IMR-90 (cell line): ENCODE measurements around the gene MCMBP. TPM values are rescaled to one million over a fixed set of nuclear protein-coding genes. Genes with fewer than 3 reads are reported as not detected.

Experiments used
- ATAC-seq: fragments of 200-7000 bp; cut with Tn5 transposase; 2 replicates; pipeline ENCODE4 v1.9.1; 2020; ENCODE audit warnings: low read depth, mild to moderate bottlenecking, moderate library complexity
- BruUV-seq: library from RNA; stranded (reverse); fragments of 400-500 nt; replicated peaks from 2 replicates; lab custom pipeline; 2021; lab: Mats Ljungman, UMichigan
- CTCF ChIA-PET: fragments of 300-600 bp; formaldehyde crosslinking; extraction: SDS; loops from one replicate; lab custom pipeline; 2021; ENCODE audit warnings: antibody characterized with exemption; lab: Yijun Ruan, JAX
- POLR2A ChIA-PET: fragments of 300-600 bp; sonication (Branson Sonifier 250); formaldehyde crosslinking; loops from one replicate; lab custom pipeline; 2022; ENCODE audit warnings: antibody characterized with exemption; ENCODE audit not compliant: unreplicated experiment; lab: Charles Lee
- DNase-seq: peaks from one replicate; pipeline ENCODE4 v3.0.0; 2013
- H2AFZ ChIP-seq: replicated peaks from 2 replicates; pipeline ENCODE3; 2013; ENCODE audit warnings: low read length, mild to moderate bottlenecking; ENCODE audit not compliant: poor library complexity
- H2AK5ac ChIP-seq: 2 replicates; pipeline ENCODE4 v1.6.1; 2013; ENCODE audit warnings: low read depth, low read length, inconsistent platforms
- H2AK9ac ChIP-seq: replicated peaks from 2 replicates; pipeline ENCODE3; 2013; ENCODE audit warnings: mild to moderate bottlenecking, low read depth, low read length, moderate library complexity; ENCODE audit not compliant: poor library complexity
- H2BK120ac ChIP-seq: 2 replicates; pipeline ENCODE4 v1.6.1; 2013; ENCODE audit warnings: low read depth, low read length, inconsistent platforms
- H2BK15ac ChIP-seq: 3 replicates; pipeline ENCODE4 v1.6.1; 2013; ENCODE audit warnings: low read depth, low read length, inconsistent platforms
- H2BK20ac ChIP-seq: 2 replicates; pipeline ENCODE4 v1.6.1; 2013; ENCODE audit warnings: low read depth, mild to moderate bottlenecking, inconsistent platforms, low read length, moderate library complexity
- H2BK5ac ChIP-seq: 2 replicates; pipeline ENCODE4 v1.6.1; 2013; ENCODE audit warnings: mild to moderate bottlenecking, low read depth, low read length, inconsistent platforms; ENCODE audit not compliant: poor library complexity, severe bottlenecking
- H3K14ac ChIP-seq: replicated peaks from 2 replicates; pipeline ENCODE4 v1.6.1; 2013; ENCODE audit warnings: low read depth, low read length, inconsistent platforms
- H3K18ac ChIP-seq: 2 replicates; pipeline ENCODE4 v1.6.1; 2013; ENCODE audit warnings: low read depth, low read length, control low read depth
- H3K23ac ChIP-seq: 2 replicates; pipeline ENCODE4 v1.6.1; 2013; ENCODE audit warnings: low read depth, low read length, inconsistent platforms
- H3K27ac ChIP-seq: 2 replicates; pipeline ENCODE4 v1.5.1; 2013; ENCODE audit warnings: mild to moderate bottlenecking, control low read depth, low read length; ENCODE audit not compliant: insufficient read depth
- H3K27me3 ChIP-seq: 2 replicates; pipeline ENCODE4 v1.6.1; 2013; ENCODE audit warnings: low read length; ENCODE audit not compliant: control insufficient read depth, insufficient read depth
- H3K36me3 ChIP-seq: 2 replicates; pipeline ENCODE4 v1.6.1; 2013; ENCODE audit warnings: low read length, mixed read lengths; ENCODE audit not compliant: control insufficient read depth, insufficient read depth
- H3K4ac ChIP-seq: 2 replicates; pipeline ENCODE4 v1.6.1; 2013; ENCODE audit warnings: low read depth, low read length, inconsistent platforms
- H3K4me1 ChIP-seq: 2 replicates; pipeline ENCODE4 v1.6.1; 2013; ENCODE audit warnings: low read length, mixed read lengths; ENCODE audit not compliant: control insufficient read depth, insufficient read depth
- H3K4me2 ChIP-seq: 2 replicates; pipeline ENCODE4 v1.6.1; 2013; ENCODE audit warnings: low read depth, mild to moderate bottlenecking, control low read depth, low read length, moderate library complexity
- H3K4me3 ChIP-seq: 2 replicates; pipeline ENCODE4 v1.5.1; 2013; ENCODE audit warnings: low read depth, mild to moderate bottlenecking, control low read depth, low read length, moderate library complexity; ENCODE audit not compliant: insufficient read depth
- H3K56ac ChIP-seq: 2 replicates; pipeline ENCODE4 v1.6.1; 2013; ENCODE audit warnings: low read length, inconsistent platforms; ENCODE audit not compliant: insufficient read depth; ENCODE audit errors: extremely low read depth
- H3K79me1 ChIP-seq, 2 experiments: 2 replicates each; pipeline ENCODE4 v1.6.1; 2013; ENCODE audit warnings: low read length in 2 of 2, inconsistent platforms in 1 of 2, low read depth in 1 of 2
- H3K9ac ChIP-seq: 2 replicates; pipeline ENCODE4 v1.6.1; 2013; ENCODE audit warnings: low read depth, low read length, control low read depth
- H3K9me1 ChIP-seq: 2 replicates; pipeline ENCODE4 v1.6.1; 2013; ENCODE audit warnings: low read length, inconsistent platforms; ENCODE audit not compliant: insufficient read depth
- H3K9me3 ChIP-seq: 2 replicates; pipeline ENCODE4 v1.6.1; 2013; ENCODE audit warnings: low read length; ENCODE audit not compliant: control insufficient read depth, insufficient read depth
- H4K20me1 ChIP-seq: 2 replicates; pipeline ENCODE4 v1.6.1; 2013; ENCODE audit warnings: low read length, inconsistent platforms; ENCODE audit not compliant: insufficient read depth
- H4K5ac ChIP-seq: 2 replicates; pipeline ENCODE4 v1.6.1; 2013; ENCODE audit warnings: mild to moderate bottlenecking, low read depth, low read length, control low read depth
- H4K8ac ChIP-seq, 2 experiments: 2 replicates each; pipeline ENCODE4 v1.6.1; 2013; ENCODE audit warnings: low read depth in 2 of 2, low read length in 2 of 2, control low read depth in 1 of 2, inconsistent platforms in 1 of 2
- H4K91ac ChIP-seq: 2 replicates; pipeline ENCODE4 v1.6.1; 2013; ENCODE audit warnings: low read depth, low read length, inconsistent platforms; ENCODE audit not compliant: insufficient read depth
- BHLHE40 ChIP-seq: fragments of 150-350 bp; IDR thresholded peaks from 2 replicates; pipeline ENCODE4 v1.6.1; 2016; ENCODE audit warnings: mild to moderate bottlenecking, low read depth, low read length
- CHD1 ChIP-seq: IDR thresholded peaks from 2 replicates; pipeline ENCODE4 v1.6.1; 2012; ENCODE audit warnings: low read depth, low read length, improper control_type of control experiment
- CTCF ChIP-seq: conservative IDR thresholded peaks from 2 replicates; pipeline ENCODE4 v1.5.1; 2012; ENCODE audit warnings: mild to moderate bottlenecking, low read depth, low read length, improper control_type of control experiment
- MXI1 ChIP-seq: IDR thresholded peaks from 2 replicates; pipeline ENCODE4 v1.6.1; 2012; ENCODE audit warnings: low read depth, mild to moderate bottlenecking, low read length, moderate library complexity, borderline replicate concordance
- NFE2L2 ChIP-seq: fragments of 150-350 bp; IDR thresholded peaks from 2 replicates; pipeline ENCODE4 v1.6.1; 2016; ENCODE audit warnings: low read depth, mild to moderate bottlenecking, low read length
- RAD21 ChIP-seq: IDR thresholded peaks from 2 replicates; pipeline ENCODE4 v1.6.1; 2012; ENCODE audit warnings: low read length, improper control_type of control experiment
- RCOR1 ChIP-seq: IDR thresholded peaks from 2 replicates; pipeline ENCODE4 v1.6.1; 2012; ENCODE audit warnings: mild to moderate bottlenecking, low read length, improper control_type of control experiment; ENCODE audit not compliant: insufficient replicate concordance
- SMC3 ChIP-seq: fragments of 150-350 bp; IDR thresholded peaks from 2 replicates; pipeline ENCODE4 v1.6.1; 2016; ENCODE audit warnings: low read depth, mild to moderate bottlenecking, antibody characterized with exemption, low read length, moderate library complexity
- WGBS, 2 experiments: methylation state at CpG; one replicate each; pipeline versions ENCODE4 v1.1.5 to v1.1.7; 2013; ENCODE audit warnings: missing lambda C conversion rate in 2 of 2; ENCODE audit not compliant: insufficient read length in 1 of 2; ENCODE audit errors: extremely low coverage in 2 of 2; 5-methylcytosine and 5-hydroxymethylcytosine counted together
- dilution Hi-C: fragments of 300-500 bp; cut with HindIII; formaldehyde crosslinking; loops from one replicate; pipeline ENCODE4 v1.14.3; 2018; ENCODE audit warnings: low sequenced_read_pairs; ENCODE audit not compliant: unreplicated experiment
- in situ Hi-C: fragments of 300-500 bp; cut with MboI; formaldehyde crosslinking; loops from 3 replicates; pipeline ENCODE4 v1.14.3; 2019; ENCODE audit warnings: low sequenced_read_pairs, inconsistent platforms, mixed read lengths
- intact Hi-C: fragments of 100-400 bp; cut with micrococcal nuclease; formaldehyde crosslinking; loops from 2 replicates; pipeline ENCODE4 v1.10.0; 2022
- polyA plus RNA-seq, 3 experiments: library from polyadenylated mRNA; depleted of rRNA; stranded (reverse); fragments of >200 nt; gene quantifications; 2 replicates each; pipeline ENCODE4 v1.2.3, GENCODE V29; 2012; ENCODE audit warnings: low replicate concordance in 1 of 3
- total RNA-seq: library from RNA; depleted of rRNA; stranded (reverse); fragments of >200 nt; gene quantifications from 2 replicates; pipeline ENCODE4 v1.2.3, GENCODE V29; 2012

MCMBP gene
- total and polyA plus RNA-seq, 2 of the 4 experiments (the other 2 are of a cell fraction): 39.0 to 59.9 TPM

GRCh38 chr10:119852277-119852676 lies 20.4 kb downstream of the MCMBP start:
- Histone ChIP-seq H3K14ac (no peak overlapping the region), H3K4me2 (no peak overlapping the region), H3K9me1 (peaks cover 7% of the 10 kb centered on the region; the same call in 1 of the 2 replicates), H4K5ac (no peak overlapping the region), H3K4me3 (no peak overlapping the region), H3K23ac (no peak overlapping the region), H3K18ac (no peak overlapping the region), H2AK9ac (no peak overlapping the region), H3K9me3 (no peaks in the 10 kb centered on the region), H3K9ac (no peak overlapping the region), H3K56ac (no peak overlapping the region), H2AK5ac (no peak overlapping the region), H2BK20ac (no peak overlapping the region), H3K36me3 (peaks cover 27% of the 10 kb centered on the region), H4K20me1 (no peaks in the 10 kb centered on the region), H2BK15ac (no peak overlapping the region), H4K91ac (no peak overlapping the region), H3K4me1 (peaks cover 10% of the 10 kb centered on the region), H3K4ac (no peak overlapping the region), H2BK5ac (no peak overlapping the region), H3K27me3 (no peaks in the 10 kb centered on the region), H3K27ac (no peak overlapping the region), H2BK120ac (no peak overlapping the region), H4K8ac (no peak overlapping the region), H3K79me1 (peaks cover 34 to 36% of the 10 kb centered on the region in 2 experiments), H2AFZ (no peak overlapping the region)
- POLR2A ChIA-PET: interaction anchor here (0.7 kb wide), 1 partner anchor 143 kb away, joined by 4 read pairs; no protein-coding TSS in a partner anchor
- dilution Hi-C loops (no loop called here), intact Hi-C loops (no loop called here), in situ Hi-C loops (loop anchor here (5.0 to 25.0 kb wide), 2 partner anchors 100 to 665 kb away; partner anchors contain the start of gene PRDX3)
- CTCF ChIA-PET: no interaction called here
- ATAC-seq (no peak), DNase-seq (no peak)
- BruUV-seq: no TSS peak
- no CpG with 5 or more reads among the region's 6 CpGs for WGBS, 2 experiments
- TF ChIP-seq MXI1: no peak
- TF ChIP-seq NFE2L2: no peak
- TF ChIP-seq RAD21: no peak
- no peak for TF ChIP-seq SMC3
- no peak for TF ChIP-seq CHD1
- TF ChIP-seq BHLHE40: no peak
- TF ChIP-seq RCOR1: no peak
- TF ChIP-seq CTCF: no peak
